HFFc6 (cell line): ENCODE measurements around the gene CXXC5. TPM values are rescaled to one million over a fixed set of nuclear protein-coding genes. Genes with fewer than 3 reads are reported as not detected.

Source experiments
- DNase-seq: peaks from one replicate; pipeline ENCODE4 v3.0.0-alpha.2; 2018
- H3K27ac Mint-ChIP-seq: 2 replicates; pipeline ENCODE4 v1.8.0; 2020; ENCODE audit warnings: mild to moderate bottlenecking, mixed read lengths
- H3K27me3 Mint-ChIP-seq: 2 replicates; pipeline ENCODE4 v1.8.0; 2021; ENCODE audit warnings: mild to moderate bottlenecking, moderate library complexity, mixed read lengths; ENCODE audit not compliant: insufficient read depth
- H3K36me3 Mint-ChIP-seq: 2 replicates; pipeline ENCODE4 v1.8.0; 2021; ENCODE audit warnings: low read depth, mixed read lengths
- H3K4me1 Mint-ChIP-seq: 2 replicates; pipeline ENCODE4 v1.8.0; 2020; ENCODE audit warnings: low read depth, mixed read lengths
- H3K4me3 Mint-ChIP-seq: 2 replicates; pipeline ENCODE4 v1.8.0; 2020; ENCODE audit warnings: mild to moderate bottlenecking, moderate library complexity, mixed read lengths
- H3K9me3 Mint-ChIP-seq: 2 replicates; pipeline ENCODE4 v1.8.0; 2020; ENCODE audit warnings: mild to moderate bottlenecking, mixed read lengths
- total RNA-seq, 6 experiments: library from RNA; stranded (reverse); fragmentation: NEBNext Ultra II Directional; extraction: Animal tissue kit (Norgen Biotek cat#: 25700); gene quantifications; 2 replicates in 1 of 6; 3 replicates in 5 of 6; pipeline ENCODE4 v1.2.3, GENCODE V29; 2021
- TF ChIP-seq, protein P1 (sequence below): fragments of 200-600 bp; sonication (generic); IDR thresholded peaks from 2 replicates; pipeline ENCODE4 v1.5.0; 2021; ENCODE audit warnings: antibody characterized with exemption, mild to moderate bottlenecking

Gene CXXC5
- total RNA-seq, 6 experiments from 2014 or later = 46.4 to 58.5 (median 49.2) TPM

DNA sequence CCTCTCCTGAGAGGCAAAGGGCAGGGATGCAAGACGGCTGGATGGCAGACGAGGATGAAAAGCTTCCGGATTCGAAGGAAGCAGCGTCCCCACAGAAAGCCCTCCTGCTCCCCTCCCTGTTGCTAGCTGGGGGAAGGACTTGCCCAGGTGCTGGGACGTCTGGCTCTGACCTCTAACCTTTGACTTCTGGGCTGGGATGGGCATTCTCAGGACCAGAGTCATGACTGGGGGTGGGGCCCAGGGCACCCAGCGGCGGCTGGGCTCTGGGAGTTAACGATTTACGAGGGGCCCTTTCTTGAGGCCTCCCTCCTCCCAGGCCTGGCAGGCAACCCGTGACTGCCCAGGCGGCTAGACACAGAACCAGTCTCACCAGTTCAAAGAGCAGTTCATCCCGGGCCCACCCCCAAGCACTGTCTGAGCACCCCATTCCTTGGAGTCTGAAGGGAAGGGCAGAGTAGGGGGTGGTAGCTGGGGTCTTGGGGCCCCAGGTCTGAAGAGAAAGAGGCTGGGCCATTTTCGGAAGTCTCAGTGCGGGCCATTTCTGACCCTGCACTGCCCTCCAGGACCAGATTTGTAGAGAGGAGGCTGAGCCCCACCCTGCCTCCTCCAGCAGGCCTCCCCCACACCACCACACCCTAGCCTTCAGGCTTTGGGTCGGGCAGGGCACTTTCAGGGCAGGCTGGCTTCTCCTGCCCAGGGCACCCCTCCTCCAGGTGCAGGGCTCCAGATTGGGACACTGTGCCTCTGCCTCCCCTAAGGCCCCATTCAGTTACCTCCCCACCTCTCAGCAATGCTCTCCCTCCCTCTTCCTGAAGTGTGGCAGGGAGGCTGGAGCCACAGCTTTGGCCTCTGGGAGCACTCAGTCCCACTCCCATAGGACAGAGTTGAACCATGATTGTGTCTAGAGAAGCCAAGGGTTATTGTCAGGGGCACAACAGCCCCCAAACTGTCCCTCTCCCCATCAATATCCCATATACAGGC lies 5.0 kb upstream of the CXXC5 start:
- TF ChIP-seq, protein P1, sequence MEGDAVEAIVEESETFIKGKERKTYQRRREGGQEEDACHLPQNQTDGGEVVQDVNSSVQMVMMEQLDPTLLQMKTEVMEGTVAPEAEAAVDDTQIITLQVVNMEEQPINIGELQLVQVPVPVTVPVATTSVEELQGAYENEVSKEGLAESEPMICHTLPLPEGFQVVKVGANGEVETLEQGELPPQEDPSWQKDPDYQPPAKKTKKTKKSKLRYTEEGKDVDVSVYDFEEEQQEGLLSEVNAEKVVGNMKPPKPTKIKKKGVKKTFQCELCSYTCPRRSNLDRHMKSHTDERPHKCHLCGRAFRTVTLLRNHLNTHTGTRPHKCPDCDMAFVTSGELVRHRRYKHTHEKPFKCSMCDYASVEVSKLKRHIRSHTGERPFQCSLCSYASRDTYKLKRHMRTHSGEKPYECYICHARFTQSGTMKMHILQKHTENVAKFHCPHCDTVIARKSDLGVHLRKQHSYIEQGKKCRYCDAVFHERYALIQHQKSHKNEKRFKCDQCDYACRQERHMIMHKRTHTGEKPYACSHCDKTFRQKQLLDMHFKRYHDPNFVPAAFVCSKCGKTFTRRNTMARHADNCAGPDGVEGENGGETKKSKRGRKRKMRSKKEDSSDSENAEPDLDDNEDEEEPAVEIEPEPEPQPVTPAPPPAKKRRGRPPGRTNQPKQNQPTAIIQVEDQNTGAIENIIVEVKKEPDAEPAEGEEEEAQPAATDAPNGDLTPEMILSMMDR = no peak
- H3K36me3 Mint-ChIP-seq = no peaks in the 10 kb centered on the region
- no peak overlapping the region for H3K4me3 Mint-ChIP-seq
- H3K27me3 Mint-ChIP-seq = peaks cover 5% of the 10 kb centered on the region
- H3K4me1 Mint-ChIP-seq = peaks cover 18% of the 10 kb centered on the region
- DNase-seq = no peak
- no peaks in the 10 kb centered on the region for H3K9me3 Mint-ChIP-seq
- no peak overlapping the region for H3K27ac Mint-ChIP-seq

DNA sequence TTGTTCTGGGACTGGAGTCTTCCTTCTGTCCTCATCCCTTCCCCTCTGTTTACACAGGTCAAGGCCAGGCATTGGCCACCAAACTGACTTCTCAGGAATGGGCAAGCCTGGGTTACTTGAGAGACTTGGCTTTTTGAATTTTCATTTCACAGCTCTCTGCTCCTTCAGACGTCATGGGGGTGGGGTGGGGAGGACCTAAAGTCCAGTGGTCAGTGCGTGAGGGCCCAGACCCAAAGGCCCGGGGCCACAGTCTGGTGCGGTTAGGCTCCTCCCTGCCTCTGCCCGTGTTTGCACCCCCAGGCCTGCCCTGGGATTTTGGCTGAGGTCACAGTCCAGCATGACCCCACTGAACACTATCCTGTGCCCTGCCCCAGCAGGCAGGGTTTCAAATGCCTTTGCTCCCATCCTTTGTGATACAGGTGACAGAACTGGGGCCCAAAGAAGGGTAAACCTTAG lies 4.1 kb upstream of the CXXC5 start:
- TF ChIP-seq, protein P1 = no peak
- DNase-seq = no peak
- Mint-ChIP-seq H3K9me3 (no peaks in the 10 kb centered on the region), H3K4me3 (no peak overlapping the region), H3K27me3 (peaks cover 5% of the 10 kb centered on the region), H3K36me3 (no peaks in the 10 kb centered on the region), H3K27ac (no peak overlapping the region), H3K4me1 (peaks cover 9% of the 10 kb centered on the region; the same call in 1 of the 2 replicates)

DNA sequence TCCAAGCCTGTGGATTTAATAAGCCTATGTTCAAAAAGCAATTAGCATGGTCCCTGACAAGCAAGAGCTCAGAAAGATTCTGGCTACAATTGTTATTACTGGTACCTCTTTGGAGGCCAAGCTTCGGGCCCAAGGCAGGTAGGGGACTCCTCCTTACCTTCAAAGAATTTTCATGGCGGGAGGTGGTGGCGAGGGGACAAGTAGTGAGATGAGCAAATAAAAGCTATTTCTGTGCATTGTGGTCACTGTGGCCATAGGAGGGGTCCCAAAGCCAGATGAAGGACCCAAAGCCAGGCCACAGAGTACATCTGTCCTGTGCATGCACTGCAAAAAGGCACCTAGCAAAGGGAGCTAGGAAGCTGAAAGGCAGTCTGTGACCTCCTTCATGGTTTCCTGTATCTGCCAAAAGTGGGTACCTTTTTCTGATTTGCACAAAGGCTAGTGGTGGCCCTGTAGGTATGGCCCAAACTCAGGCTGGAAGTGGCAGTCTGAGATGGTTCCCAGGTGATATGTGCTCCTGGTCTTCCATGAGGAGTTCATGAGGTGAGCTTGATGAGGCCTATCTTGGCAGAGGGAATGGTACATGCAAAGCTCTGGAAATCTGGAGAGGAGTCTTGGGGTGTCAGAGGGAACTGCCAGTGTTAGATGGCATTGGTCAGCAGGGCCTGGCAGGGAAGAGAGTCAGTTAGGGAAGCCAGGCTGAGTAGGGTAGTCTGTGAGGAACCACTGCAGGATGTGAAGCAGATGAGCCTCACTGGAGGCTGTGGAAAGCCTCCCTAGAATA lies 3.3 kb upstream of the CXXC5 start:
- DNase-seq = no peak
- Mint-ChIP-seq H3K4me1 (peaks cover 3% of the 10 kb centered on the region; the same call in 1 of the 2 replicates), H3K4me3 (no peak overlapping the region), H3K9me3 (no peaks in the 10 kb centered on the region), H3K27me3 (peaks cover 5% of the 10 kb centered on the region), H3K36me3 (no peaks in the 10 kb centered on the region), H3K27ac (no peak overlapping the region)
- TF ChIP-seq, protein P1 = no peak

DNA sequence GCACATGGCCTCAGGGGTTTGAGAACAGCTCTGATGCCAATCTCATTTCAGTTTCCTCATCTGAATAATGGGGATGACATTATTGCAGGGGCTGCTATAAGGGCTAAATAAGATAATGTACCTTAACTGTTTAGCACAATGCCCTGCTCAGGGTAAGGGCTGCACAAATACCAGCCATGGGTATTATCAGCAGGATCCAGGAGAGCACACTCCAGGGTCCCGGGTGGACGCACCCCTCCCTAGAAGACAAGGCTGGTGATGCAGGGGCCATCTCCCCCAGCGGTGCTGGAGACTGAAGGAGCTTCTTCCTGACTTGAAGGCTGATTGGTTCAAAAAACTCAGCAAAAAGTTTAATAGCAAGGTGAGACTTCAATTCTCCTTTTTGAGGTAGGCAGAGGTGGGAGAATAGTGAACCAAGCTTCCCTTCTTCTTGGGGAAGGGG lies 2.7 kb upstream of the CXXC5 start:
- H3K36me3 Mint-ChIP-seq = no peaks in the 10 kb centered on the region
- H3K27me3 Mint-ChIP-seq = peaks cover 5% of the 10 kb centered on the region
- H3K27ac Mint-ChIP-seq = no peak overlapping the region
- H3K9me3 Mint-ChIP-seq = no peaks in the 10 kb centered on the region
- no peak for DNase-seq
- H3K4me3 Mint-ChIP-seq = no peak overlapping the region
- TF ChIP-seq, protein P1 = no peak
- no peaks in the 10 kb centered on the region; the same call in 1 of the 2 replicates for H3K4me1 Mint-ChIP-seq

DNA sequence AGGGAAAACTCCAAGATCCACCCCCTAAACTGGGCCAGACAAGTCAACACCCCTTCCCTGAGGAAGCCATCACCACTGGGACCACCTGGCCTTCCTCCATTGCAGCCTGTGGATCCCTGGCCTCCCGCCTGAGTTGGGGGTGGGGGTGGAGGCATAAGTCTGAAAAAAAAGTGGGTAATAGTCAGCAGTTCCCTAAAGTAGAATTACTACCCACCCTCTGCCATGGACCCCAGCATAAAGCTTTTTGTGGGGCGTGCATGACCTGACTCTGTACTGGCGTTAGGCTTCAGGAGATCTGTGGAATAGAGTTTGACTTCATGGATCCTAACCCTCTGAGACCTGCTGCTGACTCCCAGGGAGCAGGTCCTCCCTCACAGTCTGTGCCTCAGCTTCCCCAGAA lies 2.0 kb upstream of the CXXC5 start:
- no peak for DNase-seq
- H3K4me1 Mint-ChIP-seq = peaks cover 2% of the 10 kb centered on the region; the same call in 1 of the 2 replicates
- no peaks in the 10 kb centered on the region for H3K36me3 Mint-ChIP-seq
- TF ChIP-seq, protein P1 = no peak
- H3K9me3 Mint-ChIP-seq = no peaks in the 10 kb centered on the region
- peaks cover 5% of the 10 kb centered on the region for H3K27me3 Mint-ChIP-seq
- H3K4me3 Mint-ChIP-seq = no peak overlapping the region
- H3K27ac Mint-ChIP-seq = no peak overlapping the region
